Mesenchymal stem cell (in vitro differentiated cells and primary cell): ENCODE data around the gene DNAJC24. TPM values are rescaled to one million over a fixed set of nuclear protein-coding genes. Genes with fewer than 3 reads are reported as not detected.
"Not testable (repeated sequence)": the region's sequence is repeated elsewhere in the genome, so short reads cannot be mapped to it uniquely, and the experiment has no call there.

Experiments used
- DNase-seq: peaks from one replicate; pipeline ENCODE4 v3.0.0-alpha.2; 2013
- H2AFZ ChIP-seq: one replicate; pipeline ENCODE4 v1.6.1; 2013; ENCODE audit warnings: low read depth, mild to moderate bottlenecking, control low read depth, inconsistent platforms, low read length, moderate library complexity
- H2AK5ac ChIP-seq: 2 replicates; pipeline ENCODE4 v1.6.1; 2013; ENCODE audit warnings: low read length, moderate library complexity, mild to moderate bottlenecking, inconsistent platforms; ENCODE audit not compliant: severe bottlenecking
- H2BK120ac ChIP-seq: one replicate; pipeline ENCODE4 v1.6.1; 2013; ENCODE audit warnings: low read depth, mild to moderate bottlenecking, inconsistent platforms, low read length, moderate library complexity
- H2BK12ac ChIP-seq, 2 experiments: one replicate each; pipeline ENCODE4 v1.6.1; 2013; ENCODE audit warnings: inconsistent platforms in 2 of 2, low read length in 2 of 2, mild to moderate bottlenecking in 2 of 2, moderate library complexity in 2 of 2, control low read depth in 1 of 2
- H2BK15ac ChIP-seq: one replicate; pipeline ENCODE4 v1.6.1; 2013; ENCODE audit warnings: mild to moderate bottlenecking, low read depth, inconsistent platforms; ENCODE audit not compliant: poor library complexity, severe bottlenecking
- H2BK5ac ChIP-seq: 2 replicates; pipeline ENCODE4 v1.6.1; 2013; ENCODE audit warnings: low read depth, mild to moderate bottlenecking, low read length, control low read depth, inconsistent platforms; ENCODE audit not compliant: poor library complexity, severe bottlenecking
- H3K14ac ChIP-seq, 2 experiments: one replicate each; pipeline ENCODE4 v1.6.1; 2013; ENCODE audit warnings: inconsistent platforms in 2 of 2, low read length in 2 of 2, control low read depth in 1 of 2, mild to moderate bottlenecking in 1 of 2, moderate library complexity in 1 of 2
- H3K18ac ChIP-seq, 2 experiments: one replicate each; pipeline ENCODE4 v1.6.1; 2013; ENCODE audit warnings: inconsistent platforms in 2 of 2, low read length in 2 of 2, control low read depth in 1 of 2, low read depth in 1 of 2, mild to moderate bottlenecking in 1 of 2
- H3K23ac ChIP-seq, 2 experiments: one replicate each; pipeline ENCODE4 v1.6.1; 2013; ENCODE audit warnings: inconsistent platforms in 2 of 2, low read length in 2 of 2, mild to moderate bottlenecking in 2 of 2, moderate library complexity in 2 of 2, control low read depth in 1 of 2
- H3K27ac ChIP-seq: 2 replicates; pipeline ENCODE4 v1.5.1; 2013; ENCODE audit warnings: mild to moderate bottlenecking, moderate library complexity, low read length, control low read depth, inconsistent platforms; ENCODE audit not compliant: poor library complexity, severe bottlenecking
- H3K27me3 ChIP-seq, 2 experiments: 2 replicates each; pipeline versions ENCODE4 v1.6.1 to v1.7.0; 2013; ENCODE audit warnings: low read length in 2 of 2, mild to moderate bottlenecking in 2 of 2, moderate library complexity in 2 of 2, control low read depth in 1 of 2, inconsistent platforms in 1 of 2; ENCODE audit not compliant: control insufficient read depth in 1 of 2, insufficient read depth in 1 of 2
- H3K36me3 ChIP-seq, 2 experiments: 2 replicates each; pipeline versions ENCODE4 v1.6.1 to v1.7.0; 2013; ENCODE audit warnings: low read length in 2 of 2, control low read depth in 1 of 2, inconsistent platforms in 1 of 2, low read depth in 1 of 2, mild to moderate bottlenecking in 1 of 2; ENCODE audit not compliant: insufficient read depth in 2 of 2, control insufficient read depth in 1 of 2
- H3K4ac ChIP-seq, 2 experiments: one replicate each; pipeline ENCODE4 v1.6.1; 2013; ENCODE audit warnings: inconsistent platforms in 2 of 2, low read length in 2 of 2, mild to moderate bottlenecking in 2 of 2, moderate library complexity in 2 of 2, control low read depth in 1 of 2, low read depth in 1 of 2
- H3K4me1 ChIP-seq: 2 replicates; pipeline ENCODE4 v1.6.1; 2013; ENCODE audit warnings: low read depth, low read length, control low read depth; ENCODE audit not compliant: control insufficient read depth, insufficient read depth
- H3K4me2 ChIP-seq: 2 replicates; pipeline ENCODE4 v1.6.1; 2013; ENCODE audit warnings: low read length, mild to moderate bottlenecking, inconsistent platforms; ENCODE audit not compliant: poor library complexity, severe bottlenecking
- H3K4me3 ChIP-seq, 2 experiments: 2 replicates each; pipeline versions ENCODE4 v1.5.1 to v1.7.0; 2013; ENCODE audit warnings: low read length in 2 of 2, mild to moderate bottlenecking in 2 of 2, control low read depth in 1 of 2, low read depth in 1 of 2; ENCODE audit not compliant: insufficient read depth in 1 of 2
- H3K79me1 ChIP-seq: replicated peaks from 2 replicates; pipeline ENCODE4 v1.6.1; 2013; ENCODE audit warnings: mild to moderate bottlenecking, control low read depth, low read length, inconsistent platforms; ENCODE audit not compliant: poor library complexity, severe bottlenecking
- H3K9ac ChIP-seq: 2 replicates; pipeline ENCODE4 v1.7.0; 2013; ENCODE audit warnings: mild to moderate bottlenecking, low read length, moderate library complexity
- H3K9me3 ChIP-seq: 2 replicates; pipeline ENCODE4 v1.7.0; 2013; ENCODE audit warnings: mild to moderate bottlenecking, low read length; ENCODE audit not compliant: control insufficient read depth
- H4K8ac ChIP-seq: one replicate; pipeline ENCODE4 v1.6.1; 2013; ENCODE audit warnings: inconsistent platforms, mild to moderate bottlenecking, low read length, moderate library complexity
- H4K91ac ChIP-seq: one replicate; pipeline ENCODE4 v1.6.1; 2013; ENCODE audit warnings: mild to moderate bottlenecking, low read length, inconsistent platforms
- WGBS: methylation state at CpG from one replicate; pipeline ENCODE4 v1.1.7; 2013; ENCODE audit warnings: mixed read lengths; 5-methylcytosine and 5-hydroxymethylcytosine counted together
- polyA plus RNA-seq, 2 experiments: library from polyadenylated mRNA; stranded (reverse); fragments of 200-250 nt; gene quantifications; one replicate each; pipeline ENCODE4 v1.2.3, GENCODE V29; 2013

Gene DNAJC24
- 10.2 TPM for polyA plus RNA-seq (2013, experiment 1 of 2)
- polyA plus RNA-seq (2013, experiment 2 of 2): 9.6 TPM

GRCh38 chr11:31369348-31370329, at the start of gene DNAJC24, which contains the start of gene DCDC1:
Gene DNAJC24 (plus strand): TSS chr11:31369860. CDS start chr11:31370749, 889 bp downstream.
Gene DCDC1 (minus strand): TSS chr11:31369739. CDS start chr11:31328280, 41,459 bp downstream.
- no peak within 1 kb of the TSS for H4K91ac ChIP-seq
- peak within 1 kb of the TSS in 1 of 2 experiments; percentile 50 for H2BK12ac ChIP-seq
- no peaks in the 10 kb centered on the region for H3K36me3 ChIP-seq
- H3K4me3 ChIP-seq: peak within 1 kb of the TSS; percentile 84 to 100
- peak within 1 kb of the TSS; percentile 99 for H3K9ac ChIP-seq
- peak; percentile 95 for DNase-seq
- under 1% methylated on average over 48 of the region's 53 CpGs for WGBS
- peak within 1 kb of the TSS; percentile 84 for H3K4me2 ChIP-seq
- H2BK120ac ChIP-seq: no peak within 1 kb of the TSS
- no peaks in the 10 kb centered on the region for H3K4me1 ChIP-seq
- peak within 1 kb of the TSS; percentile 69 for H3K27ac ChIP-seq
- no peak within 1 kb of the TSS for H2BK5ac ChIP-seq
- peaks cover 12% of the 10 kb centered on the region for H3K79me1 ChIP-seq
- peak within 1 kb of the TSS in 1 of 2 experiments; percentile 75 for H3K14ac ChIP-seq
- peak within 1 kb of the TSS in 1 of 2 experiments; percentile 50 for H3K18ac ChIP-seq
- H3K4ac ChIP-seq: peak within 1 kb of the TSS in 1 of 2 experiments; percentile 67
- peak within 1 kb of the TSS; percentile 95 for H4K8ac ChIP-seq
- H2BK15ac ChIP-seq: no peak within 1 kb of the TSS
- peak within 1 kb of the TSS; percentile 94 for H2AFZ ChIP-seq
- H3K27me3 ChIP-seq: no peaks in the 10 kb centered on the region
- H3K9me3 ChIP-seq: no peaks in the 10 kb centered on the region
- no peak within 1 kb of the TSS for H3K23ac ChIP-seq
- no peak within 1 kb of the TSS for H2AK5ac ChIP-seq

- H3K27me3 ChIP-seq, H3K36me3 ChIP-seq, H3K79me1 ChIP-seq, H3K9me3 ChIP-seq, H2BK15ac ChIP-seq, H2BK5ac ChIP-seq, H4K91ac ChIP-seq, H3K18ac ChIP-seq, H4K8ac ChIP-seq, H3K4me2 ChIP-seq, H2BK120ac ChIP-seq, H2AFZ ChIP-seq, H3K27ac ChIP-seq, H2AK5ac ChIP-seq, H3K14ac ChIP-seq, H3K23ac ChIP-seq, H3K4ac ChIP-seq, DNase-seq, H2BK12ac ChIP-seq, H3K4me3 ChIP-seq, H3K9ac ChIP-seq, H3K4me1 ChIP-seq: not testable (repeated sequence)
- 96% methylated on average over 9 of the region's 15 CpGs for WGBS
Observed at GRCh38 chr11:31321494-31321893, 48.2 kb upstream of the DNAJC24 start.

DNA sequence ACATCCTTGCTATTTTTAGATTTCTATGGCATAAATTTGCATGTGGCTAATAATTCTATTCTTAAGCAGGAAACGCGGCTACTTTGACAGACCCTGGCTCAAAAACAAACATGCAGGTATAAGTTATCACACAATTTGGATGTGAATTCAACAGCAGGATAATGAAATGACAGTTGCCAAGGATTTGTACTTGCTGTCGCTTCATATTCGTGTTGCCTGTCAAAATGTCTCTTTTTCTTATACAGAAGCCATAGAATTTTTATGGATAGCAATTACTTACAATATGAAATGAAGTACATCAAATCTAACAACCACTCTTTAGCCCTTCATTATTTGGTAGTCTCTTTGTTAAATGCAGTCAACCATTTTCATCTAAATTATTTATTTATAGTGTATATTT, 46.5 kb upstream of the DNAJC24 start:
- H2BK15ac ChIP-seq: no peak overlapping the region
- H2BK120ac ChIP-seq: no peak overlapping the region
- H2AFZ ChIP-seq: no peak overlapping the region
- WGBS: 92% methylated on average over 3 of the region's 4 CpGs
- H3K4ac ChIP-seq: no peak overlapping the region
- no peaks in the 10 kb centered on the region for H3K4me1 ChIP-seq
- H3K9me3 ChIP-seq: no peaks in the 10 kb centered on the region
- no peak overlapping the region for H3K9ac ChIP-seq
- no peak overlapping the region for H3K4me3 ChIP-seq
- no peak overlapping the region for H3K4me2 ChIP-seq
- no peak overlapping the region for H2BK5ac ChIP-seq
- no peak overlapping the region for H3K18ac ChIP-seq
- no peaks in the 10 kb centered on the region for H3K79me1 ChIP-seq
- H3K36me3 ChIP-seq: no peaks in the 10 kb centered on the region
- H2BK12ac ChIP-seq: no peak overlapping the region
- H4K8ac ChIP-seq: no peak overlapping the region
- no peak overlapping the region for H3K23ac ChIP-seq
- no peak overlapping the region for H3K27ac ChIP-seq
- H3K27me3 ChIP-seq: no peaks in the 10 kb centered on the region
- DNase-seq: no peak
- H4K91ac ChIP-seq: no peak overlapping the region
- H3K14ac ChIP-seq: no peak overlapping the region
- H2AK5ac ChIP-seq: no peak overlapping the region

- no peaks in the 10 kb centered on the region for H3K9me3 ChIP-seq
- no peaks in the 10 kb centered on the region for H3K79me1 ChIP-seq
- no peaks in the 10 kb centered on the region for H3K27me3 ChIP-seq
- H2BK120ac ChIP-seq: no peak overlapping the region
- H2BK5ac ChIP-seq: no peak overlapping the region
- no peak overlapping the region for H3K14ac ChIP-seq
- no peak overlapping the region for H3K18ac ChIP-seq
- H3K4ac ChIP-seq: no peak overlapping the region
- H2AK5ac ChIP-seq: no peak overlapping the region
- H3K27ac ChIP-seq: no peak overlapping the region
- H3K4me3 ChIP-seq: no peak overlapping the region
- H3K36me3 ChIP-seq: no peaks in the 10 kb centered on the region
- H3K9ac ChIP-seq: peak overlapping the region; percentile 59
- no peak overlapping the region for H2AFZ ChIP-seq
- H4K8ac ChIP-seq: no peak overlapping the region
- peak; percentile 56 for DNase-seq
- H2BK12ac ChIP-seq: no peak overlapping the region
- H2BK15ac ChIP-seq: no peak overlapping the region
- no peak overlapping the region for H4K91ac ChIP-seq
- H3K23ac ChIP-seq: no peak overlapping the region
- no peaks in the 10 kb centered on the region for H3K4me1 ChIP-seq
- no peak overlapping the region for H3K4me2 ChIP-seq
Observed at GRCh38 chr11:31325160-31325559, 44.5 kb upstream of the DNAJC24 start.
